Nephron progenitor cell (in vitro differentiated cells): ENCODE data around the gene ATP2C2.
"Not testable (repeated sequence)": the region's sequence is repeated elsewhere in the genome, so short reads cannot be mapped to it uniquely, and the experiment has no call there.

ENCODE experiments used
- DNase-seq: peaks from one replicate; pipeline ENCODE4 v3.0.0; 2021
- H3K27ac Mint-ChIP-seq: 2 replicates; pipeline ENCODE4 v1.8.0; 2021; ENCODE audit warnings: mild to moderate bottlenecking, moderate library complexity, mixed read lengths
- H3K27me3 Mint-ChIP-seq: 2 replicates; pipeline ENCODE4 v1.8.0; 2021; ENCODE audit warnings: mild to moderate bottlenecking, low read depth, mixed read lengths; ENCODE audit not compliant: poor library complexity
- H3K36me3 Mint-ChIP-seq: 2 replicates; pipeline ENCODE4 v1.8.0; 2021; ENCODE audit warnings: low read depth, mixed read lengths
- H3K4me1 Mint-ChIP-seq: 2 replicates; pipeline ENCODE4 v1.8.0; 2021; ENCODE audit warnings: mixed read lengths
- H3K4me3 Mint-ChIP-seq: 2 replicates; pipeline ENCODE4 v1.8.0; 2021; ENCODE audit warnings: mild to moderate bottlenecking, moderate library complexity, mixed read lengths
- H3K9me3 Mint-ChIP-seq: 2 replicates; pipeline ENCODE4 v1.8.0; 2021; ENCODE audit warnings: mild to moderate bottlenecking, moderate library complexity, mixed read lengths
- TF ChIP-seq, protein P1 (sequence below): fragments of 200-600 bp; sonication (generic); IDR thresholded peaks from 2 replicates; pipeline ENCODE4 v1.5.0; 2021; ENCODE audit warnings: antibody characterized with exemption

The ATP2C2 gene

DNA sequence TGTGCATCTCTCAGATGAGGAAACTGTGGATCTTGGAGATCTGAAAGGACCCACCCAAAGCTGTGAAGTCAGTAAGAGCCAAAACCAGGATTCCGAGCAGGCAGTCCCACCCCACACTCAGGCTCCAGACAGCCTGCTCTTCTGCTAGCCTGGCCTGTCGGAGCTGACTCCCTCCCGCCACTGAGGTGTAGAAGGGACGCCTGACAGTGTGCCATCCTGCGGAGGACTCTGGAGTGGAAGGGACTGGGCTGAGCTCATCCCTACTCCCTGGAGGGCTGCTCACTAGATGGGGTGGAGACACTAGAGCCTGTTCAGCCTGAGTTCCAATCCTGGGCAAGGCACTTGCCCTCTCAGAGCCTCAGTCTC lies 37.7 kb upstream of the ATP2C2 start:
- no peak overlapping the region for H3K4me3 Mint-ChIP-seq
- TF ChIP-seq, protein P1, sequence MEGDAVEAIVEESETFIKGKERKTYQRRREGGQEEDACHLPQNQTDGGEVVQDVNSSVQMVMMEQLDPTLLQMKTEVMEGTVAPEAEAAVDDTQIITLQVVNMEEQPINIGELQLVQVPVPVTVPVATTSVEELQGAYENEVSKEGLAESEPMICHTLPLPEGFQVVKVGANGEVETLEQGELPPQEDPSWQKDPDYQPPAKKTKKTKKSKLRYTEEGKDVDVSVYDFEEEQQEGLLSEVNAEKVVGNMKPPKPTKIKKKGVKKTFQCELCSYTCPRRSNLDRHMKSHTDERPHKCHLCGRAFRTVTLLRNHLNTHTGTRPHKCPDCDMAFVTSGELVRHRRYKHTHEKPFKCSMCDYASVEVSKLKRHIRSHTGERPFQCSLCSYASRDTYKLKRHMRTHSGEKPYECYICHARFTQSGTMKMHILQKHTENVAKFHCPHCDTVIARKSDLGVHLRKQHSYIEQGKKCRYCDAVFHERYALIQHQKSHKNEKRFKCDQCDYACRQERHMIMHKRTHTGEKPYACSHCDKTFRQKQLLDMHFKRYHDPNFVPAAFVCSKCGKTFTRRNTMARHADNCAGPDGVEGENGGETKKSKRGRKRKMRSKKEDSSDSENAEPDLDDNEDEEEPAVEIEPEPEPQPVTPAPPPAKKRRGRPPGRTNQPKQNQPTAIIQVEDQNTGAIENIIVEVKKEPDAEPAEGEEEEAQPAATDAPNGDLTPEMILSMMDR = no peak
- H3K27me3 Mint-ChIP-seq = peaks cover 27% of the 10 kb centered on the region
- H3K36me3 Mint-ChIP-seq = no peaks in the 10 kb centered on the region
- peaks cover 10% of the 10 kb centered on the region for H3K9me3 Mint-ChIP-seq
- peaks cover 12% of the 10 kb centered on the region for H3K4me1 Mint-ChIP-seq
- no peak for DNase-seq
- H3K27ac Mint-ChIP-seq = no peak overlapping the region

DNA sequence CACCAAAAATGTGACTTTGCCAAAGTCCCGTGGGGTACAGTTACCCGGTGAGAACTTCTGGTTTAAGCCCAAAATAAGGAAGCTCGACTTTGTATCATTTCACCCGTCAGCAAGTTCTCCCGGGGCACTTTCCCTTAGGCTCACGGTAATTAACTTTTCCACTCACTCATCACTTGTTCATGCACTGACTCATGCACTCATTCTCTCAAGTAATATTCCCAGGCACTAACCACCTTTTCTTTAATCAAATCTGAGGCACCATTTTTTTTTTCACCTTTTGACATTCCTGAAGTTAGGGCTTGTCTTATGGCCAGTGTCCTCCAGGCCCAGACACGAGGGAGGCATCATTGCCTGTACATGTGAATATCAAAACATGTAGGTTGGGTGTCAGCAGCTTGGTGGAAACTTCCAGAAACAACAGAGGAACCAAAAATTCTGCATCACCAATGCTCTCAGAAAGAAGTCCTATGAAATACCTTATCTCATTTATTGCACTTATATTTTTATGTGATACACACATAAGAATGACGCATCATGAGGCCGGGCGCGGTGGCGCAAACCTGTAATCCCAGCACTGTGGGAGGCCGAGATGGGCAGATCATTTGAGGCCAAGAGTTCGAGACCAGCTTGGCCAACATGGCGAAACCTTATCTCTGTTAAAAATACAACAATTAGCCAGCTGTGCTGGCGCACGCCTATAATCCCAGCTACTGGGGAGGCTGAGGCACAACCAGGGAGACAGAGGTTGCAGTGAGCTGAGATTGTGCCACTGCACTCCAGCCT lies 36.1 kb upstream of the ATP2C2 start:
- no peak for DNase-seq
- Mint-ChIP-seq H3K27me3 (peaks cover 27% of the 10 kb centered on the region), H3K9me3 (peaks cover 25% of the 10 kb centered on the region), H3K27ac (no peak overlapping the region), H3K4me3 (no peak overlapping the region), H3K36me3 (peaks cover 3% of the 10 kb centered on the region), H3K4me1 (peaks cover 12% of the 10 kb centered on the region)
- TF ChIP-seq, protein P1 = no peak

DNA sequence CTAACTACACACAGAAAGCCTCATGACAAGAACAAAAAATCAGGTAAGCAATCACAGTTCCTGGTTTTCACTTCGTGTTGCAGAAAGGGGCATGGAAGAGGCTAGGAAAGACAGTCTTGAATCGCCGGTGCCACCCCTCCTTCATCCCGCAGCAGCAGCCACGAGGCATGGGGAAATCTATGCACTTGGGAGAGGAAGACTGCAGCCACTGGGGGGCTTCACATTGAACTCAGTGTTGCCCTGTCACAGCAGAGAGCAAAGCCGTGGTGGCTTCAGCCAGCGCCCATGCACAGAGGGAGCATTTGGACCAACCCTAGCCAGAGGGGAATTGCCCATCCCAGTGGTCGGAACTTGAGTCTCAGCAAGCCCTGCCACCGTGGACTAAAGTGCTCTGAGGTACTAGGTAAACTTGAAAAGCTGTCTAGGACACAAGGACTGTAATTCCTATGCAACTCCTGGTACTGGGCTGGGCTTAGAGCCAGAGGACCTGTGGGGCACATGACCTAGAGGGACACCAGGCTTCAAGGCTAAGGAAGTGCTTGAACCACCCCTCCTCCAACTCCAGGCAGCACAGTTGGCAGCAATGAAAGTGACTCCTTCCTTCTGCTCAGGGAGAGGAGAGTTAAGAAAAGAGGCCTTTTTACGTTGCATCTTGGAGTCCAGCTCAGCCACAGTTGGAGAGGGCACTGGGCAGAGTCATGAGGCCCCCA lies 35.2 kb upstream of the ATP2C2 start:
- Mint-ChIP-seq H3K27ac (no peak overlapping the region), H3K9me3 (peaks cover 30% of the 10 kb centered on the region), H3K27me3 (peaks cover 24% of the 10 kb centered on the region), H3K36me3 (peaks cover 6% of the 10 kb centered on the region), H3K4me3 (no peak overlapping the region), H3K4me1 (peaks cover 12% of the 10 kb centered on the region)
- TF ChIP-seq, protein P1 = no peak
- DNase-seq = peak; percentile 15

- DNase-seq = no peak
- Mint-ChIP-seq H3K27ac (no peak overlapping the region), H3K9me3 (peaks cover 30% of the 10 kb centered on the region), H3K4me3 (no peak overlapping the region), H3K4me1 (peaks cover 12% of the 10 kb centered on the region), H3K27me3 (peaks cover 24% of the 10 kb centered on the region), H3K36me3 (peaks cover 6% of the 10 kb centered on the region)
- TF ChIP-seq, protein P1 = no peak
Observed at GRCh38 chr16:84334058-84334457, 34.3 kb upstream of the ATP2C2 start.

DNA sequence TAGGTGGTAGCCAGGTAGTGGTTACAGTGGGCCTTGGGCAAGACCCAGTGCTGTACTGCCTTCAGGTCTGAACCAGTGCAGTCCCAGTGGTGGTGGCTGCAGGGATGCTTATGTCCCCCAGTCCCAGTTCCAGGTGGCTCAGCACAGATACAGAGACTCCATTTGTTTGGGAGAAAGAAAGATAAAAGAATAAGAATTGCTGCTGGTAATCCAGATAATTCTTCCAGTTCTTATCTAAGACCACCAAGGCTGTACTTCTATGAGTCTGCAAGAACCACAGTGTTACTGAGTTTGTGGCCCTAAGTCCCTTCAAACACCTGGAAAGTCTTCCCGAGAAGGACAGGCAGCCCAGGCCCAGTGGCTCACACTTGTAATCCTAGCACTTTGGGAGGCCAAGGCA lies 33.9 kb upstream of the ATP2C2 start:
- H3K27ac Mint-ChIP-seq = no peak overlapping the region
- peaks cover 6% of the 10 kb centered on the region for H3K36me3 Mint-ChIP-seq
- H3K4me1 Mint-ChIP-seq = peaks cover 11% of the 10 kb centered on the region
- no peak for DNase-seq
- TF ChIP-seq, protein P1 = no peak
- H3K4me3 Mint-ChIP-seq = no peak overlapping the region
- peaks cover 24% of the 10 kb centered on the region for H3K27me3 Mint-ChIP-seq
- peaks cover 30% of the 10 kb centered on the region for H3K9me3 Mint-ChIP-seq

DNA sequence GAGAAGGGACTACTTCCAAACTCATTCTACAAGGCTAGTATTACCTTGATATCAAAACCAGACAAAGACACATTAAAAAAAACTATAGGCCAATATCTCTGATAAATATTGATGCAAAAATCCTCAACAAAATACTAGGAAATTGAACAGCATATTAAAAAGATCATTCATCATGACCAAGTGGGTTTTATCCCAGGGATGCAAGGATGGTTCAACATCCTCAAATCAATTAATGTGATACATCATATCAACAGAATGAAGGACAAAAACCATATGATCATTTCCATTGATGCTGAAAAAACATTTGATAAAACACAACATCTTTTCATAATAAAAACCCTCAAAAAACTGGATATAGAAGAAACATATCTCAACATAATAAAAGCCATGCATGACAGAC lies 31.1 kb upstream of the ATP2C2 start:
- DNase-seq, H3K36me3 Mint-ChIP-seq, H3K27ac Mint-ChIP-seq, H3K4me3 Mint-ChIP-seq: not testable (repeated sequence)
- H3K9me3 Mint-ChIP-seq = peaks cover 30% of the 10 kb centered on the region
- H3K27me3 Mint-ChIP-seq = peaks cover 12% of the 10 kb centered on the region
- peaks cover 16% of the 10 kb centered on the region for H3K4me1 Mint-ChIP-seq
